OCI-LY7 (cell line): ENCODE data around the gene CETP.

ENCODE experiments used
- EZH2phosphoT487 ChIP-seq: fragments of 200-600 bp; sonication (generic); IDR thresholded peaks from 2 replicates; pipeline ENCODE4 v1.6.1; 2018; ENCODE audit warnings: low read depth, borderline replicate concordance, mild to moderate bottlenecking, mixed run types, antibody characterized with exemption, low read length, moderate library complexity, mixed read lengths
- TF ChIP-seq, protein P1 (sequence below): fragments of 200-600 bp; sonication (generic); conservative IDR thresholded peaks from 2 replicates; pipeline ENCODE4 v1.5.1; 2014; ENCODE audit warnings: mild to moderate bottlenecking, antibody characterized with exemption, low read length, moderate library complexity, mixed read lengths

DNA sequence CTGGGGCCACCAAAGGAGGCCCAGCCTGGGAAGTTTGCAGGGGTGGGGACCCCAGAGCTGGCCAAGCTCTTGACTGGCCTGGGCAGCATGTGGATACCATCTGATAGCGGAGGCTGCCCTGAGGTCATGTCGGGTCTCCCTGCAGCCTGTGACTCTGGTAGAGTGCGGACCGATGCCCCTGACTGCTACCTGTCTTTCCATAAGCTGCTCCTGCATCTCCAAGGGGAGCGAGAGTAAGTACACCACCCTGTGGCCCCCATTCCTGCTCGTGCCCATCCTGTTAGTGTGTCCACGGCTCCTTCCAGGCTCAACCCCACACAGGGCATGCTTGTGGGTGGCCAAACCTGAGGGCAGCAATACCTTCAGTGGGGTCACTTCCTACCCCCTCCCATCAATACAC, 8.0 kb downstream of the CETP start:
- TF ChIP-seq, protein P1, sequence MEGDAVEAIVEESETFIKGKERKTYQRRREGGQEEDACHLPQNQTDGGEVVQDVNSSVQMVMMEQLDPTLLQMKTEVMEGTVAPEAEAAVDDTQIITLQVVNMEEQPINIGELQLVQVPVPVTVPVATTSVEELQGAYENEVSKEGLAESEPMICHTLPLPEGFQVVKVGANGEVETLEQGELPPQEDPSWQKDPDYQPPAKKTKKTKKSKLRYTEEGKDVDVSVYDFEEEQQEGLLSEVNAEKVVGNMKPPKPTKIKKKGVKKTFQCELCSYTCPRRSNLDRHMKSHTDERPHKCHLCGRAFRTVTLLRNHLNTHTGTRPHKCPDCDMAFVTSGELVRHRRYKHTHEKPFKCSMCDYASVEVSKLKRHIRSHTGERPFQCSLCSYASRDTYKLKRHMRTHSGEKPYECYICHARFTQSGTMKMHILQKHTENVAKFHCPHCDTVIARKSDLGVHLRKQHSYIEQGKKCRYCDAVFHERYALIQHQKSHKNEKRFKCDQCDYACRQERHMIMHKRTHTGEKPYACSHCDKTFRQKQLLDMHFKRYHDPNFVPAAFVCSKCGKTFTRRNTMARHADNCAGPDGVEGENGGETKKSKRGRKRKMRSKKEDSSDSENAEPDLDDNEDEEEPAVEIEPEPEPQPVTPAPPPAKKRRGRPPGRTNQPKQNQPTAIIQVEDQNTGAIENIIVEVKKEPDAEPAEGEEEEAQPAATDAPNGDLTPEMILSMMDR = no peak
- no peak for TF ChIP-seq EZH2phosphoT487
